SK-N-SH (cell line): ENCODE measurements around the gene PRPS1.

ENCODE experiments used
- CTCF ChIP-seq: fragments of 200-600 bp; sonication (generic); IDR thresholded peaks from 2 replicates; pipeline ENCODE4 v1.6.1; 2017; ENCODE audit warnings: antibody characterized with exemption, mild to moderate bottlenecking, moderate library complexity
- EP300 ChIP-seq, 2 experiments: IDR thresholded peaks; 2 replicates each; pipeline versions ENCODE4 v1.4.0 to v1.6.1; 2012; ENCODE audit warnings: borderline replicate concordance in 1 of 2, low read depth in 1 of 2, low read length in 1 of 2
- EZH2phosphoT487 ChIP-seq: fragments of 200-600 bp; sonication (generic); IDR thresholded peaks from 2 replicates; pipeline ENCODE4 v1.6.1; 2017; ENCODE audit warnings: low read depth, mixed run types, mild to moderate bottlenecking, antibody characterized with exemption, moderate library complexity, borderline replicate concordance
- FOXM1 ChIP-seq: IDR thresholded peaks from 2 replicates; pipeline ENCODE4 v1.4.0; 2012; ENCODE audit warnings: low read depth, mild to moderate bottlenecking
- GABPA ChIP-seq: IDR thresholded peaks from 2 replicates; pipeline ENCODE4 v1.4.0; 2012; ENCODE audit warnings: low read depth, mild to moderate bottlenecking
- MAX ChIP-seq: IDR thresholded peaks from 2 replicates; pipeline ENCODE4 v1.4.0; 2012; ENCODE audit warnings: low read depth
- NFIC ChIP-seq: IDR thresholded peaks from 2 replicates; pipeline ENCODE4 v1.4.0; 2012; ENCODE audit warnings: borderline replicate concordance
- NRF1 ChIP-seq: IDR thresholded peaks from 2 replicates; pipeline ENCODE4 v1.6.1; 2012; ENCODE audit warnings: low read depth, mild to moderate bottlenecking, low read length
- POLR2AphosphoS5 ChIP-seq: IDR thresholded peaks from 2 replicates; pipeline ENCODE4 v1.6.1; 2012; ENCODE audit warnings: low read depth, low read length
- TCF12 ChIP-seq: IDR thresholded peaks from 2 replicates; pipeline ENCODE4 v1.4.0; 2012
- TEAD4 ChIP-seq: IDR thresholded peaks from 2 replicates; pipeline ENCODE4 v1.4.0; 2012; ENCODE audit warnings: mild to moderate bottlenecking, borderline replicate concordance; ENCODE audit not compliant: insufficient read depth
- TF ChIP-seq, protein P1 (sequence below): IDR thresholded peaks from 2 replicates; pipeline ENCODE4 v1.6.1; 2012; ENCODE audit warnings: mild to moderate bottlenecking, low read depth, low read length, moderate library complexity

GRCh38 chrX:107683124-107683895, 55.0 kb downstream of the PRPS1 start:
- TF ChIP-seq CTCF (no peak), TEAD4 (no peak), FOXM1 (no peak), NFIC (no peak), EP300 (IDR thresholded peaks at IDR 0.05; ENCODE audit: borderline replicate concordance in 1 of 2, low read depth in 1 of 2, low read length in 1 of 2) (no peak), TCF12 (no peak), GABPA (no peak), MAX (no peak), EZH2phosphoT487 (no peak), NRF1 (no peak), POLR2AphosphoS5 (no peak)
- TF ChIP-seq, protein P1, sequence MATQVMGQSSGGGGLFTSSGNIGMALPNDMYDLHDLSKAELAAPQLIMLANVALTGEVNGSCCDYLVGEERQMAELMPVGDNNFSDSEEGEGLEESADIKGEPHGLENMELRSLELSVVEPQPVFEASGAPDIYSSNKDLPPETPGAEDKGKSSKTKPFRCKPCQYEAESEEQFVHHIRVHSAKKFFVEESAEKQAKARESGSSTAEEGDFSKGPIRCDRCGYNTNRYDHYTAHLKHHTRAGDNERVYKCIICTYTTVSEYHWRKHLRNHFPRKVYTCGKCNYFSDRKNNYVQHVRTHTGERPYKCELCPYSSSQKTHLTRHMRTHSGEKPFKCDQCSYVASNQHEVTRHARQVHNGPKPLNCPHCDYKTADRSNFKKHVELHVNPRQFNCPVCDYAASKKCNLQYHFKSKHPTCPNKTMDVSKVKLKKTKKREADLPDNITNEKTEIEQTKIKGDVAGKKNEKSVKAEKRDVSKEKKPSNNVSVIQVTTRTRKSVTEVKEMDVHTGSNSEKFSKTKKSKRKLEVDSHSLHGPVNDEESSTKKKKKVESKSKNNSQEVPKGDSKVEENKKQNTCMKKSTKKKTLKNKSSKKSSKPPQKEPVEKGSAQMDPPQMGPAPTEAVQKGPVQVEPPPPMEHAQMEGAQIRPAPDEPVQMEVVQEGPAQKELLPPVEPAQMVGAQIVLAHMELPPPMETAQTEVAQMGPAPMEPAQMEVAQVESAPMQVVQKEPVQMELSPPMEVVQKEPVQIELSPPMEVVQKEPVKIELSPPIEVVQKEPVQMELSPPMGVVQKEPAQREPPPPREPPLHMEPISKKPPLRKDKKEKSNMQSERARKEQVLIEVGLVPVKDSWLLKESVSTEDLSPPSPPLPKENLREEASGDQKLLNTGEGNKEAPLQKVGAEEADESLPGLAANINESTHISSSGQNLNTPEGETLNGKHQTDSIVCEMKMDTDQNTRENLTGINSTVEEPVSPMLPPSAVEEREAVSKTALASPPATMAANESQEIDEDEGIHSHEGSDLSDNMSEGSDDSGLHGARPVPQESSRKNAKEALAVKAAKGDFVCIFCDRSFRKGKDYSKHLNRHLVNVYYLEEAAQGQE, result no peak
